RPMI7951 (cell line): ENCODE measurements around the gene SREK1. TPM values are rescaled to one million over a fixed set of nuclear protein-coding genes. Genes with fewer than 3 reads are reported as not detected.

Experiments
- DNase-seq: peaks from one replicate; pipeline ENCODE4 v3.0.0-alpha.2; 2012; ENCODE audit warnings: low read depth
- total RNA-seq: library from RNA; depleted of rRNA; stranded (reverse); fragments of >200 nt; shearing (Covaris generic); gene quantifications from 2 replicates; pipeline ENCODE4 v1.2.3, GENCODE V29; 2014

SREK1 gene
- total RNA-seq, 1 experiment from 2014 or later: 31.0 TPM

DNA sequence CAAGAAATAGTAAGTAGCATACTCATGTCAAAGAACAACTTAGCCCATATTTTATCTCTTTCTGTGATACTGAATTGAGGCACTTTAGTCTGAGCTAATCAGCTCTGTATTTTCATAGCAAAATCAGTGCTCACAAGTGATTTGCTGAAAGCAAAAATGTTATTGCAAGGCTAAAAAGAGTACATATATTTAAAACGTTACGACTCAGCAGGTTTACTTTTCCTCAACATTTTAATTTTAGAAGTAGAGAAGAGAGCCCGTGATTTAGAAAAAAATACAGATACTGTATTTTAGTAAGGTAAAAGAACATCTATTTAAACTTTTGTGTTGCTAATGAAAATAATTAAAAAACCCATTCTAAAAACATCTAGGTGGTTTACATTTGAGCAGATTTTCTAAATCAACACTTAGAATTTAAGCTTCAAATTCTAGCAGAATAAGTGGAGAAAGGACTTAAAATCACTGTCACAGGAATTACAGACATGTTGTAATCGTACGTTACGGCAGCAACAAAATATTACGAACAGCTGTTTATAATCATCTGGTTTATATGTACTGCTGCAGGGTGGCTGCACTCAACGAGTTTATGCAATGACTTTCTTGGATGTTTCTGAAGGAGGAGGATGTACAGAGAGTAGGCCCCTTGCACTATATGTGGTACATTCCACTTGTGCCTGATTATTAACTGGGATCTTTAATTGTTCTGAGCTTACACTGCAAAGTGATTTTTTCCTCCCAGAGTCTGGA, 20.1 kb downstream of the SREK1 start:
- no peak for DNase-seq

DNA sequence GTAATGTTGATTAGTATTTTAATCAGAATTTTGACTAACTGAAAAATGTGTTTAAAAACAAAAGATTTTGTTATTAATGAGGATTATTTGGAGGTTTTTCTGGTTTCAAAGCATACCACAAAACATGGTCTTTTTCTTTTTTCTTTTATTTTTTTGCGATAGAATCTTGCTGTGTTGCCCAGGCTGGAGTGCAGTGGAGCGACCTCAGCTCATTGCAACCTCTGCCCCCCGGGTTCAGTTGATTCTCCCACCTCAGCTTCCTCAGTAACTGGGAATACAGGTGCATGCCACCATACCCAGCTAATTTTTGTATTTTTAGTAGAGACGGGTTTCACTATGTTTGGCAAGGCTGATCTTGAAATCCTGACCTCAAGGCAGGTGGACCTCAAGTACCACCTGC, 24.1 kb downstream of the SREK1 start:
- DNase-seq: no peak

DNA sequence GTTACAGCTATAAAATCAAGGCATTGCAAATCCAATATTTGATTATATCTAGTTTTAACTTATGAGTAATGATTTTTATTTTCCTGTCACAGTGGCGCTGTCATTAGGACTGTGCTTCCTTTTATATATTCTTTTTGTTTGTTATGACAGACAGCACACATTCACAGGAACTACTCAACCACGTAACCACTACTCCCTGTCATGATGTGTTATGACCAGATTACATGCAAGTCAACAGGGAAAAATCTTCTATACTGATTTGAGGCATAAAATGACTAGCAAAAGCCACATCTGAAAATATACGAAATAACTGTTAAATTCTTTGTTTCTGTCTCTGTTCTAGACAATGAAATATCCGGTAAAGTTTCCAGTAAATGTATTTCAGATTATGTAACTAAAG, 25.4 kb downstream of the SREK1 start:
- no peak for DNase-seq

DNA sequence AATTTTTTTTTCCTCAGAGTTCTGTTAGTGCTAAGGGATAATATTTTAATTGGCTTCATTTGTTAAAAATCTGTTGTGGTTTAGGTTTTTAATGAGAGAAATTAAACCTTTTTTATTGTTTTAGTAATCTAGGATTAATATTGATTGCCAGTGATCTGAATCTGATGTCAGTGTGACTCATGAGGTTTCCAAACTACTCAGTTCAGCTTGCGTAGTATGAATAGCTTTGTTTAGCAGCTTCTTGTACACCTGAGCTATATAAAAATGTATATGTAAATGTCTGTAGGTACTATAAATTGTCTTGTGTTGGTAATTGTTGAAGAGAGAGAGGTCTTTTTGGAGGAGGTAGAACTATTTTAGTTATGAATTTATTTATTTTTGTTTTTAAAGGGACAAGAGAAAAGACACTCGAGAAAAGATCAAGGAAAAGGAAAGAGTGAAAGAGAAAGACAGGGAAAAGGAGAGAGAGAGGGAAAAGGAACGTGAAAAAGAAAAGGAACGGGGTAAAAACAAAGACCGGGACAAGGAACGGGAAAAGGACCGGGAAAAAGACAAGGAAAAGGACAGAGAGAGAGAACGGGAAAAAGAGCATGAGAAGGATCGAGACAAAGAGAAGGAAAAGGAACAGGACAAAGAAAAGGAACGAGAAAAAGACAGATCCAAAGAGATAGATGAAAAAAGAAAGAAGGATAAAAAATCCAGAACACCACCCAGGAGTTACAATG, 26.3 kb downstream of the SREK1 start:
- no peak for DNase-seq

DNA sequence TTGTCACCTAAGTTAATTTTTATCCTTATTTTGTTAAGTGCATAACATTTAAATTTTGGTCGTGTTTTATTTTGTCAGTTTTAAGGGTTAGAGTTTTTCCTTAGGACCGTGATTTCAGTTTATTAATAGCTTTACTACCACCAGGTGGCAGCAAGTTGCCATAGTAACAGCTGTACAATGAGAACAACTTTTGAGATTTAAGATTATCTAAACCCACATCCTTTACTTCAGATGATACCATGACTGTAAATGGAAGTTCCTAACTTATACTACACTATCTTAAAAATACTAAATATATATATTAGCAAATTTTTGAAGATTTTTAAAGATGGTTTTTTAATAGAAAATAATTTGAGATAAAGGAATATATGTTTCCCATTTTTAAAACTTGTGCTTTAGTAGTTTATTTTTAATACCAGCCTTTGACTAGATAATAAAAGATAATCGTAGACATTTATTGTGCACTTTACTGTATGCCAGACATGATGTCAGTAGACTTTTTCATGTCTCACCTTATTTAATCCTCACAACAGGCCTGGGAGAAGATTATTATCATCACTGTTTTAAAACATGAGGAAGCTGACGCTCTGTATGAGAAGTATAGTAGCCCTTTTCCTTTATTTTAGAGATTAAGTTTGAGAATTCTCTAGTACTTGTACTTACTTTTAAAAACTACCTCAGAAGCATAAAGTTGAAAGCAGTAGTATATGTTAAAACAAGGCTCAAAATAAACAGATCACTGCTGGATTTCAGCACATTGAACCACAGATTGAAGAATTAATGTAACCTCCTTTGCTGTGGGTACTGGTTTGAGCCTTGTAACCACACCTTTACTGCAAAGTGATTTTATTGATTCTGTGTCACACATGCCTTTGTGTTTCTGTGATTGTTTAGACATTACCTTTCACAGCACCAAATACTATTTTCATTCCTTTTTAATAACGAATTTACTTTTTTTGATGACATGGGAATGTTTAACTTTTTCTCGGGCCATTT, 27.5 kb downstream of the SREK1 start:
- peak; percentile 44 for DNase-seq

DNA sequence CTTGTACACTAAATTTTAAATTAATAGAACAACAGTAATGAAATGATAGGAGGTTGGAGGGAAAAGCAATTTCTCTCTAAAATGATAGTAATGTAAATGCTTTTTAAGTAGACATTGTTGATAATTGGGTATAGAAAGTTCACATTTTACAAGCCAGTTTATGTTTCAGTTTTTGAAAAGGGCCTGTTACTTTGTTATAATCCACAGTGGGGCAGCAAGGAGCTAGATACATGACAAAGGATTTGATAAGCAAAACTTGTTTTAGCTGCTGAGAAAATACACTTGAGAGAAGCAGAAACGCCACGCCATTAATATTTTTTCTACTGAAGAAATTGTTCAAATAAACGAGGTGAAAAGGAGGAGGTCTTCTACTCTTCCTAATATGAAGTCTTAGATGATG, 30.2 kb downstream of the SREK1 start:
- DNase-seq: peak; percentile 6

DNA sequence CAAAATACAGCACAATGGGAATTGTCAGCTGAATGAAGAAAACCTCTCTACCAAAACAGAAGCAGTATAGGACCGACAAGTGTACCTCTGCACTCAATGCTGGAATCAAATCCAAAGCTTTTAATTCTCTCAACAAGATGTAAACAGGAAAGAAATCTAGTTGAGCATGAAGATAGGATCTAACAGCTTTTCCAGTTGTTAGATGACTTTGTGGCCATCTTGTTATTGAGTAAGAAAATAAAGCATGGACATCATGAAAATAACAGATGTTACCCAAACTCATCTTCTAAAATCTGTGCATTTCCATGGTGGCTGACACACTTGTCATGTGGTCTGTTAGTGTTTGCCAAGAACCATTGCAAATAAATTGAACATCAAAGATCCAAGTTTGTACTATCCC, 34.7 kb downstream of the SREK1 start:
- no peak for DNase-seq

DNA sequence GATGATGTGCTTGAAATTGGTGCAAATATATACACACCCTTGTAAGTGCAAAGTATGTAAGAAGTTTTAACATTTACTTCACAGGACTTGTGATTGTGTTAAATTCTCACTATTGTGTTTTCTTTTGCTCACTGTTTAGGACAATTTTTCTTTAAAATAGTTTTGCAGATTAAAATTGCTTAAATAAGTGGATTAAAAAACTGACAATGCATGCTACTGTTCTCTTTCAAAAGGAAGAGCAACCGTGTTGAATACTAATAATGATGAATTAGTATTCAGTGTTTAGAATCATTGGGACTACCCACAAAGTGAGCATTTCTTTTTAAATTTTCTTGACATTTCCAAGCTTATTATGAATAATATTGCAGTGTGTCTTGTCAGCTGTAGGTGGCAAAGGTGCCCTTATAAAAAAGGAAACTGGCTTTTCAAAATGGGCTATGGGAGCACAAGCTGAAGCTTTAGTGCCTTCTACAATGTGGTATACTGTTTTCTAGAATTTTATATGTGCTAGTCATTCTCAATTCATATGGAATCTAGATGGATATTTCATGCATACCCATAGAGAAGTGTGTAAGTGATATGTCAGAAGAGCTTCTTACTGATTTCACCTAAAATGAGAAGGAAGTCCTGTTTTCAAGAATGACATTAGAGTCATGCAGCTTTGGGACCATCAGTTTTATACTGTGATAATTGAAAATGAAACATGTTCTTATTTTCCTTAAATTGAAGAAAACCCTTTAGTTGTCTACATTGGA, 35.4 kb downstream of the SREK1 start:
- DNase-seq: no peak

DNA sequence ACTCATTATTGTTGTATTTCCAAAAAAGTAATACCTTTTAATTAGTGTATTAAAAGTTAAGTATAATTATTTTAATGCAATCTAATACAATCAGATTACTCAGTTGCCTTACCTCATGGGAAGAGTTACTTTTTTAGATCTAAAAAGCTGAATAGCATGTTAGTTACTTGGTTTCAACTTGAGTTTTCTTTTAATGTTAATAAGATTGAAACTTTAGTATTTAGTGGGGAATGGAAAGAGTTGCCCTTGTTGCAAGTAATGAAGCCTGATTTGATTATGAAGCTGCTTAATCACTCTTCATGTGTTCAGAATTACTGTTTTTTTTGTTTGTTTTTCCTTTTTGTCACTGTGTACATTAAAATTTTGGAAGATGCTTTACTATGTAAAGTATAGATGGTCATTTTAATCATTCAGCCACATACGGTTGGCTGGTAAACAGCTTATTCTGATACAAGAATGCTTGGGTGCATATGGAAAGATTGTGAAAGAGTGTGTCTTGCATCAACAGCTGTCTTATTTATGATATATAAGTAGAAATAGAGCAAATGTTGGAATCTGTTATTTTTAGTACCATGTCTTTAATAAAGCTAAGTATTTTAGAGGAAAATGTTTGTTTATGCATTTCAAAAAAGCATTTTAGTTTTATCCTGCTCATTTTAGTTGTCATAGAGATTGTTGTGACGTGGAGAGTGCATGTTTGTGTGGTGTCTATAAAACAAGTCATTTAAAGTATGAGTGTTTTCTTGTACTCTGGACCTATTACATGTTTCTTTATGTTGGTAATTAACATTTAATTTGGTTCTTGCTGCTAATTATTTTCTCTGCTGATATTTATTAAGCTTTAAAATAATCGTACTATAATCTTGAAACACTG, 36.4 kb downstream of the SREK1 start:
- no peak for DNase-seq

DNA sequence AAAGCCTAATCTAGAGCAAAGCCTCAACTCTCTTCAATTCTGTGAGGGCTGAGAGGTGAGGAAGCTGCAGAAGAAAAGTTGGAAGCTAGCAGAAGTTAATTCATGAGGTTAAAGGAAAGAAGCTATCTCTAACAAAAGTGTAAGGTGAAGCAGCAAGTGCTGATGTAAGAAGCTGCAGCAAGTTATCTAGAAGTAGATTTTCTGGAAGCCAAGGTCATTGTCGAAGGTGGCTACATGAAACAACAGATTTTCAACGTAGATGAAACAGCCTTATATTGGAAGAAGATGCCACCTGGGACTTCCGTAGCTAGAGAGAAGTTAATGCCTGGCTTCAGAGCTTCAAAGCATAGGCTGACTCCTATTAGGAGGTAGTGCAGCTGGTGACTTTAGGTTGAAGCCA, 42.0 kb downstream of the SREK1 start:
- no peak for DNase-seq

DNA sequence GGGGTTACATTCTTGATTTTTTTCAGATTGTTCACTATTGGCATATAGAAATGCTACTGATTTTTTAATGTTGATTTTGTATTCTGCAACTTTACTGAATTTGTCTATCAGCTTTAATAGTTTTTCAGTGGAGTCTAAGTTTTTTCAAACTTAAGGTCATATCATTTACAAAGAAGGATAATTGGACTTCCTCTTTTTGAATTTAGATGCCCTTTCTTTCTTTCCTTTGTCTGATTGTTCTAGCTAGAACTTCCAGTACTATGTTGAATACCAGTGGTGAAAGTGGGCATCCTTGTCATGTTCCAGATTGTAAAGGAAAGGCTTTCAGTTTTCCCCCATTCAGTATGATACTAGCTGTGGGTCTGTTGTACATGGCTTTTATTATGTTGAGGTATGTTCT, 49.3 kb downstream of the SREK1 start:
- no peak for DNase-seq

DNA sequence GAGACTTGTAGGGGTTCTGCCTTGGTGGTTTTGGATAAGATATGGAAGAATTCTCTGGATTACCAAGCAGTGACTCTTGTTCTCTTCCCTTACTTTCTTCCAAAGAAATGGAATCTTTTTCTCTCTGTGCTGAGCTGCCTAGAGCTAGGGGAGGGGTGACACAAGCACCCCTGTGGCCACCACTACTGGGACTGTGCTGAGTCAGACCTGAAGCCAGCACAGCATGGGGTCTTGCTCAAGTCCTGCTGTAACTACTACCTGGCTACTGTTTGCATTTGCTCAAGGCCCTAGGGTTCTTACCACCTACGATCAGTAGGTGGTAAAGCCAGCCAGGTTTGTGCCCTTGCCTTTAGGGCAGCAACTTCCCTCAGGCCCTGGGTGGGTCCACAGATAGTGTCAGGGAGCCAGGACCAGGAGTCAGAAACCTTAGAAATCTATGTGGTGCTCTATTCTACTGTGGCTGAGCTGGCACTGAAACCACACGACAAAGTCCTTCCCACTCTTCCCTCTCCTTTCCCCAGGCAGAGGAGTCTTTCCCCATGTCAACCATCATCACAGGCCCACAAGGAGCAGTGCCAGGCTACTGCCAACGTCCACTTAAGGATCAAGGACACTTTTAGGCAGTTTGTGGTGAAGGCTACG, 53.8 kb downstream of the SREK1 start:
- no peak for DNase-seq

DNA sequence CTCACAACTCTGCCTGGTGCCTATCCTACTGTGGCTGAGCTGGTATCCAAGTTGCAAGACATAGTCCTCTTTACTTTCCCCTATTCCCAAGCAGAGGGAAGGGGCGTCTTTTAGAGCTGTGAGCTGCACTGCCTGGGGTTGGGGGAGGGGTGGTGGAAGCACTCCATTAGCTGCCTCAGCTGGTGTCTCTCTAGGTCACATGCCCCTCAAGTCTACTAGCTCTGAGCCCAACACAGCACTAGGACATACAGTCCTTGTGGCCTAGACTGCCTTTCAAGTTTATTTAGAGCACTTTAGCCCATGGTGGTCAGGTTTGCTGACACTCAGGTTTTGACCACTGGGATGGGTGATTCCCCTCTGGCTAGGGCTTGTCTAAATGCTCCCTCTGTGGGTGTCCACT, 54.7 kb downstream of the SREK1 start:
- no peak for DNase-seq

DNA sequence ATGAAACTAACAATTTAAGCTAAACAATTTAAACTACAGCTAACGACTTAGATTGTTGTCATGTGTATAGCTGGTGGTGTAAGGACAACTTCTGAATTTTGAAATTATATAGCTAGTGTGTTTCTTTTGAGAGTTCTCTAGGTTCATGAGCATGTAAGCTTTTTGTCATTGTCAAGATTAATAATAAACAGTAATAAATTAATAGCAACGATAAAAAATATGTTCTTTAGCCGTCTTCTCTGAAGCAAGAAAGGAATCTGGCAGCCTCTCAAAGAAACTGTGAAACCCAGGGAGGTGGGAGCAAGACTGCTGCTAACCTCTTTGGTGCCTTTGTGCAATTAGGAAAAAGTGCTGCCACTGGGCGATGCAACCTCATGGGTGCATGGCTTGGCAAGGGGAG, 59.4 kb downstream of the SREK1 start:
- DNase-seq: no peak

DNA sequence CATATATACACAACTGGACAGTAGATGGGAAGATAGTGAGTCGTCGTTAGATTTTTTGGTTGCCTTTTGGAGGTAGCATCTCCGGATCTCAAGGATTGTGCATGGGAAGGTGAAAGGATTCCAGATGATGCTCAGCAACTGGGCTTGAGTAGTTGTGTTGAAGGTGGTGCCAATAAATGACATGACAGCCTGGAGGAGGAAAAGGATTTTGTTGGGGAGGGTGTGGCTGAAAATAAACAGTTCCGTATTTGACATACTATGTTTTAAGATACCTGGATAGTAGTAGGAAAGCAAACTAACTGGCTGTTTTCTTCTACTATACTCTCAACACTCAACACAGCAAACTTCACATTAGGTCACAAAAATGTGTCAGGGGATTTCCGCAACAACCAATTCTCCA, 62.4 kb downstream of the SREK1 start:
- DNase-seq: no peak

DNA sequence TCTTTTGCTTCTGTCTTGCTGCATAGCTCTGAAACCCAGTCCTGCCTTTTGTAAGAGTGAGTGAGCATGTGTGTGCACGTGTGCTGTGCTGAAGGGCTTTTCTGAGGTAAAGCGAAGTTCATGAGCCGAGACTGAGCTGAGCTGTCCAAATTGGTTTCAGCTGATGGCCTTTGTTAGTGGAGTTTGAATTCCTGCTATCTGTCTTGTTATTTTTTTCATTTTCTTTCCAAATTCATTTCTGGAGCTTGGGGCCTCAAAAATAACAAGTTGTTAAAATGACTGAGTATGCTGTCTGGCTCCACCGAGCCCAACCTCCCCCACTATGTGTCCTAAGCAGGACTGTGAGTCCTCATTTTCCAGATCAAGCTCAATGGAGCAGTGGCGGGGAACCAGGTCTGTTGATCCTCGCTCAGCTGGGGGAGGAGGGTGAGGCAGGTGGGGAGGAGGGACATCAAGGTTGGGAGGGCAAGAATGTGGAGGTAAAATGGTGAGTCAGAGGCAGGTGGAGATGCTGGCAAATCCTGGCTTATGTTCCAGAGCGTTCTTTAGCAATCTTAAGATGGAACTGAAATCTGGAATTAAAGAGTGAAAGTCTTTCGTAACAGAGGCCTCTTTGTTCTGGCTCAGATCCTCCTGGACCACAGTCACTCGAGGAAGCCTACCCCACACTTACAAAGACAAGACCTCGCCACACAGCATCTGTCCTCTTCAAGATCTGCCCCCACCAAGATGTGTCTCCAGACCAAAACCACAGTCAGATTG, 63.9 kb downstream of the SREK1 start:
- DNase-seq: peak; percentile 28

DNA sequence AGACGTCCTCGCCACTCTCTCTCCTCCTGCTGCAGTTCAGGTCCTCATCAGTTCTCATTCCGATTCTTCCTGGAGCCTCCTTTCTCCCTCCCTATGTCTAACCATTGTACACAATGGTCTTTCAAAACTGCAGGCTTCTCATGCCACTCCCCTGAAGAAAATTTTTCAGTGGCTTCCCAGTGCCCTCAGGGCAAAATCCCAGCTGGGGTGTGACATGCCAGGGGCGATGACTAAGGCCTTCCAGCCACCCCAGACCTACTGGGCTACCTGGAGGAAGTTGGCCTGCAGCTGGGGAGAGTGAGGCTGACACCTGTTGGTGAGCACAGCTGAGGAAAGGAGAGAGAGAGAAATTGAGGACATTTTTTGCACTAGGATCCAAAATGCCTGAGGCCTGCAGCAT, 65.2 kb downstream of the SREK1 start:
- peak; percentile 30 for DNase-seq

DNA sequence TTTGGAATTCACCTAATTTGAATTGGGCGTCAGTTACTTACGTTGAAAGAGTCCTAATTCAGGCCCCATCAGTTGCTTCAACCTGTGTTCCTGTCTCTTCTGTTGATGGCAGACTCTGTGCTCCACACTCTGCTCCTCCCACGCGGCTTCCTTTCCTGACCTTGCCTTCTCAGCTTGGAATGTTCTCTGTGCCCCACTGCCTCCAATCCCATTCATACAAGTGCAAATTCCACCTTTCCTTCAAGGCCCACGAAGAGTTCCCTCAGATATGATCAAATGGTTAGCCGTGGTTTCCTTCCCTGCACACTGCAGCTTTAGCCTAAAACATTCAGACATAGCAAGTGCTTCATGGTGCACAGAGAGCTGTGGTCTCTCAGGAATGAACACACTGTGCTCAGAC, 65.7 kb downstream of the SREK1 start:
- no peak for DNase-seq

DNA sequence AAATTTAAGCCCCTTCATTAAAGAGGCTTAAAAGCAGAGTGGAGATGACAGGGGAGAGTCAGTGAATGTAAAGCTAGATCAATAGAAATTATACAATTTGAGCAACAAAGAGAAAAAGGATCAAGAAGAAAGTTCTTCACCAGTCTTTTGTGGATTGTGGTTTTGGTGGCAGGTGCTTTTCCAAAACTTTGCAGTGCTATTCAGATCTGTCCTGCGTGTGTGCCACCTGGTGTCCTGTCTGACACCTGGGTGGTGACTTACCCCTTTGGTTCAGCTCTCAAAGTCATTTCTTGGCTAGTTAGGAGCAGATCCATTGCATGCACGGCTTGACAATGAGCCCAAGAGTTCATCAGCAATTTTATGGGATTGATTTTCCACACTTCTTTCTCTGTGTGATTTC, 69.4 kb downstream of the SREK1 start:
- DNase-seq: no peak
